Activated CD8-positive, alpha-beta memory T cell treated with anti-CD3 and anti-CD28 coated beads, Interleukin-2, amount 50 U/mL, for 48 hours (primary cell): ENCODE data around the gene PCBP3.
"Not testable (repeated sequence)": the region's sequence is repeated elsewhere in the genome, so short reads cannot be mapped to it uniquely, and the experiment has no call there.

Source experiments
- DNase-seq: peaks from one replicate; pipeline ENCODE4 v3.0.0-alpha.2; 2020

Gene PCBP3

DNA sequence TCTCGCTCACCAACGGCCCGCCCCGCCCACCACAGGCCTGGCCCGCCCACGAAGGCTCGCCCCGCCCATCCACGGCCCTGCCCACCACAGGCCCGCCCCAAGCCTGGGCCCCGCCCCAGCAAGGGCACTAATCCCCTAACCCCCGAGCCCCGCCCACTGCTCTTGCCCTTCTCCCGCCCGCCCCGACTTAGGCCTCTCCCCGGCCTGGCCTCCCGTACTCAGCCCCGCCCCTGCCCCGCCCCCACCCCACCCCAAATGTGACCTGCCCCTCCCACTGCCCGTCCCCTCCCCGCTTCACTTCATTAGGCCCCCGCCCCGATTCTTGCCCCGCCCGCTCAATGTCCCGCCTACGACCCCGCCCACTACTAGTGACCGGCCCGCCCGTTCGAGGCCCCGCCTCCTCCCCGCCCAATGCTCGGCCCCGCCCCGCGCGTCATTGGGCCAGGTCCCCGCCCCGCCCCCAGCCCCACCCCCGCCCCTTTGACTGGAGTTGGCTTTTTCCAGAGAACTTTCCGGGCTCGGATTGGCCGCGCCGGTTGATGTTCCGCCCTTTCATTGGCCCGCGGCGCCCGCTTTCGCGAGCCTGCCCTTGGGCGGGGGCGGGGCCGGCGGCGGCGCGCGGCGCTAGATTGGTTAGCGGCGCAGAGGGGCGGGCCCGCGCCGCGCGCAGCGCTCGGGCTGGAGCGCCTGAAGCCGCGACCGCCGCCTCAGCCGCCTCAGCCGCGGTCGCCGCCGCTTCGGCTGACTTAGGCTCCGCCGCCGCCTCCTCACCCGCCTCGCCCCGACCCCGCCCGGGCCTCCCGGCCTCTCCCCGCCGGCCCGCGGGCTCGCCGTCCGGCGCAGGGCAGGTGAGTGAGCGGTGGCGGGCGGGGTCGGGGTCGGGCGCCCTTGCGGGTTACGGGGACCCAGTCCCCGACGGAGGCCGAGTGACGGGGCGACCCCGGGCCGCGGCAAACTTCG lies at the start of gene PCBP3:
Gene PCBP3, plus strand, starts transcription at position 705 of the 960 bp plus-strand sequence. CDS start 206,361 bp downstream, outside the sequence.
- peak; percentile 99 for DNase-seq

DNA sequence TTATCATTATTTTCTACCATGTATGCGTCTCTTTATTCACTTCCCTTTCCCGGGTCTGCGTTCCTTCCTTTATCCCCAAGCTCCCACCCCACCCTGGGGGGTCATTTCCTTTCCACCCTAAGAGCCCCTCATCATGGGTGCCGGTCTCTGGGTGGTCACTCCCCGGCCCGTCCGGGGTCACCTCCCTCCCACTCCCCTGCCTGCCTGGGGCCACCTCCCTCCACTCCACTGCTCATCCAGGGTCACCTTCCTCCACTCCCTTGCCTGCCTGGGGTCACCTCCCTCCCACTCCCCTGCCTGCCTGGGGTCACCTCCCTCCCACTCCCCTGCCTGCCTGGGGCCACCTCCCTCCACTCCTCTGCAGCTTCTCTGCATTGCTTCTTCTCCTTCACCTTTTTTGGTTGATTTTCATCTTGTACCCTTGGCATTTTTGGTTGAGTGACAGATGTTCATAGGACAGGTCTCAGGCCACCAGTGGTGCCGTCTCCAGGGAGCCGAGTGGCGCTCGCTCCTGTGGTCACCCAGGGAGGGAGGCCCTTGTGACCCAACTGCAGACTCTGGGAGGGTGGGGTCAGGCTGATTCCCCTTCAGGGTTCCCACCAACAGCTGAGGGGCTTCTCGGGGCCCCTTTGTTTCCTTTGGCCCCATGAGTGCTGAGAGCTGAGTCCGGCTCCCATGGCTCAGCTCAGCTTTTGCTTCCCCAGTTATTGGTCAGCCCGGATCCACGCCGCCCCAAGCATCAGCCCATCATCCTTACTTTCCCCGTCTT lies 48.6 kb upstream of the PCBP3 start:
- DNase-seq, result no peak

DNA sequence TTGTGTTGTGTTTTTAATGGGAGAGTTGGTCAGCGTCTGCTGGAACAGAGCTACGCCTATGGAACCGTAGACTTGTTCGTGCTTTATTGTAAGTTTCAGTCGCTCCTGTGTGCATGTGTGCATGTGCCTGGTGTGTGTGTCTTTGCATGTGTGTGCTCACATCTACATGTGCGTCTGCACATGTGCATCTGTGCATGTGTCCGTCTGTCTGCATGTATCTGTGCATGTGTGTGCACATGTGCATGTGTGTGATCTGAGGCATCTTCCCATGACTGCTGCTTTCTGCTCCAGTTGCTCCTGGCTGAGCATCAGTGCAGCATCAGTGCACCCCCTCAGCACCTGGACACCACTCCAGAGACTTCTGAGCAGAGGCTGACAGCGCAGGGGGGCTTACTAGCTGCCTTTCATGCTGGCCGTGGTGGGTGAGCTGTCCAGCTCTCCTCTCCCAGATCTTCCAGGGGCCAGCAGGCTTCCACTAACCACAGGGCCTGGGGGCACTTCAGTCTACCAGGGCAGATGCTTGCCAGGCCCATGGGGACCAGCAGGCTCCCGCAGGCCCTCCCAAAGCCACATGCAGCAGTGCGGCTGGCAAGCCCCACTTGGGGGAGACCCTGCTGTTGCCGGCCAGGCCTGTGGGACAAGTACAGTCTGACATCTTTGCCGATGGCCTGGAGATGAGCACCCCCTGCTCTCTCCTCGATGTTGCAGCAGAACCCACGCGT lies 47.8 kb upstream of the PCBP3 start:
- no peak for DNase-seq

DNA sequence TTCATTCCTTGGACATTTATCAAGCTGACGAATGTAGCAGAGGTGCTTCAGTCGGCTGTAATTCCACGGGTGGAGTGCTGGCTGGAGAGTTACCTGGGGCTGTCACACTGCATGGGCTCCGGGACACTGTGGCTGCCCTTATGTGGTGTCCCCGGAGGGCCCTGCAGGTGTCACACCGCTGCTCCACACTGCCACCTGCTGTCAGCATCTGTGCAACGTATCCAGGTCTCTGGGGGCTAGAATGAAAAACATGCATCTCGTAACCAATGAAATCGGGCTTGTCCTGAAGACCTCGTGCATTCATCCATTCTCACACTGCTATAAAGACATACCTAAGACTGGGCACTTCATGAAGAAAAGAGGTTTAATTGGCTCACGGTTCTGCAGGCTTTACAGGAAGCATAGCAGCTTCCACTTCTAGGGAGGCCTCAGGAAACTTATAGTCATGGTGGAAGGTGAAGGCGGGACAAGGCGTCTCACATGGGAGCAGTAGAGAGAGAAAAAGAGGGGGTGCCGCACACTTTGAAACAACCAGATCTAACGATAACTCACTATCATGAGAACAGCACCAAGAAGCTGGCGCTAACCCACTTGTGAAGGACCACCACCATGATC lies 46.7 kb upstream of the PCBP3 start:
- peak; percentile 94 for DNase-seq

DNA sequence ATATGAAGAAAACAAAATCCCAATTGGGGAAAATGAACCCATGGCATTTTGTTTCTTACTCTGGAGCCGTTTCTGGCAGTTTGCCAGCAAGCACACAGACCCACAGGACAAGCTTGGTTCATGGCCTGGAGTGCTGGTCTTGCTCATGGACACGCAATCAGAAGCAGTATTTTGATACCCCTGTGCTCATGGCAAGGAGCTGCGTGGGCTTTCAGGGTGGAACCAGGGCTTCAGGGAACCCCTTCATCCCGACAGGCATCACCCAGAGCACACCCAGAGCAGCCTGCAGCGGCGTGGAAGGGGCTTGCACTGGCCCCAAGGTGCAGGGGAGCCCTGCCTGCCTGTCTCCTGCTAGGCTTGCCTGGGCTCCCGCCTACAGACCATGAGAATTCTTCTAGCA lies 45.4 kb upstream of the PCBP3 start:
- DNase-seq, result no peak

- DNase-seq, result no peak
These were observed 44.9 kb upstream of the PCBP3 start for GRCh38 chr21:45598666-45599065.

GRCh38 chr21:45599146-45599581 lies 44.4 kb upstream of the PCBP3 start:
- no peak for DNase-seq

- DNase-seq, result no peak
These were observed 43.3 kb upstream of the PCBP3 start for GRCh38 chr21:45600248-45600647.

GRCh38 chr21:45601551-45601950 lies 42.0 kb upstream of the PCBP3 start:
- no peak for DNase-seq

GRCh38 chr21:45602106-45602505 lies 41.4 kb upstream of the PCBP3 start:
- DNase-seq, result no peak

DNA sequence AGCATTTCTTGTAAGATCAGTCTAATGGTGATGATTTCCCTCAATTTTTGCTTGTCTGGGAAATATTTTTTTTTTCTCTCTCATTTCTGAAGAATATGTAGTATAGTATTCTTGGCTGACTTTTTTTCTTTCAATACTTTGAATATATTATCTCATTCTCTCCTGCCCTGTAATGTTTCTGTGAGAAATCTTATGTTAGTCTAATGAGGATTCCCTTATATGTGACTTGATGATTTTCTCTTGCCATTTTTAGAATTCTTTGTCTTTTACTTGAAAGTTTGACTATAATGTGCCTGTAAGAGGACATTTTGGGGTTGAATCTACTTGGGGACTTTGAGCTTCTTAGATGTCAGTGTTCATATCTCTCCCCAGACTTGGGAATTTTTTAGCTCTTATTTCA lies 40.0 kb upstream of the PCBP3 start:
- no peak for DNase-seq

DNA sequence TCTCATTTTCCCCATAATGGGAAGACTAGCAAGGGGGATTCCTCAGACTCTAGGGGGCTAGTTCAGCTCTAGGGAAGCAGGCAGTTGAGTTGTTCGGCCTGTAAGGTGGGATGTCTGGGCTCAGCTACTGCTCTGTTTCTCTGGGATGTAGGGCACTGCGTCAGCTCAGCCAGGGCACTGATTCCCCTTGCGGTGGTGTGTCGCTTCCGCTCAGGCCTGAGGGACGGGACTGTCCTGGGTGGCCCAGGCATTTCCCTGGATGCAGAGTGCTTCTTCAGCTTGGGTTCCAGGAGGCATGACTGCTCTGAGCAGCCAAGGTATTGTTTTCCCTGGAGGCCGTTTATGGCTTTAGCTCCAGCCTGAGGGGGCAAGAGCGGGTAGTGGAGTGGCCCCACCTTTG lies 38.8 kb upstream of the PCBP3 start:
- DNase-seq, result not testable (repeated sequence)

GRCh38 chr21:45607021-45607908 lies 36.3 kb upstream of the PCBP3 start:
- peak; percentile 52 for DNase-seq

DNA sequence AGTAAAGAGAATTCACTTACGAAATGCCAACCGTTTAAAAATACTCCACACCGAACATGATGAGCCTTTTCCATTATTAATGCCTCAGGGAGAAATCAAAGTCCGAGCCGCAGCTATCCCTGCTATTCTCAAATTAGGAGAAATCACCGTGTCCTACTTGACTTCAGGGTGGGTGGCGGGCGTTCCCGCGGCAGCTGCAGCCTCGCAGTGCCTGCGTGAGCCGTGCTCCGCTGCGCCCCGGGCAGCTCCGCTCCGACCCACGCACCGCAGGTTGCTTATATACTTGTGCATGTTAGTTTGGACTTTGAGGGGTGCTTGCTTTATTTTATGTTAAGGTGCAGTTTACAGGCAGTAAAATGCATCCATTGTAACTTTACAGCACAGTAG lies 35.6 kb upstream of the PCBP3 start:
- DNase-seq, result no peak

DNA sequence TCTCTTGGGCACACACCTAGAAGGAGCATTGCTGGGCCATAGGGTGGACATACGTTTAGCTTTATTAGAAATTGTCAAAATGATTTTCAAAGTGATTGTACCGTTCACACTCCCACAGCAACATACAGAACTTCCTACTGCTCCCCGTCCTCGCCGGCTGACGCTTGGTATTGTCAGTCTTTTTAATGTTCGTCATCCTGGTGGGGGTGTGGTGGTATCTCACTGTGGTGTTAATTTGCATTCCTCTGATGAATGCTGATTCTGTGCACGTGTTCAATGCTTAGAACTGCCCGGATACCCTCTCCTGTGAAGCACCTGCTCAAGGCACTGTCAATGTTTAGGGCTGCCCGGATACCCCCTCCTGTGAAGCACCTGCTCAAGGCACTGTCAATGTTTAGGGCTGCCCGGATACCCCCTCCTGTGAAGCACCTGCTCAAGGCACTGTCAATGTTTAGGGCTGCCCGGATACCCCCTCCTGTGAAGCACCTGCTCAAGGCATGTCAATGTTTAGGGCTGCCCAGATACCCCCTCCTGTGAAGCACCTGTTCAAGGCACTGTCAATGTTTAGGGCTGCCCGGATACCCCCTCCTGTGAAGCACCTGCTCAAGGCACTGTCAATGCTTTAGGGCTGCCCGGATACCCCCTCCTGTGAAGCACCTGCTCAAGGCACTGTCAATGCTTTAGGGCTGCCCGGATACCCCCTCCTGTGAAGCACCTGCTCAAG lies 34.6 kb upstream of the PCBP3 start:
- DNase-seq, result peak; percentile 33

GRCh38 chr21:45609616-45610015 lies 33.9 kb upstream of the PCBP3 start:
- DNase-seq, result peak; percentile 41

GRCh38 chr21:45611296-45611695 lies 32.2 kb upstream of the PCBP3 start:
- DNase-seq, result peak; percentile 18

DNA sequence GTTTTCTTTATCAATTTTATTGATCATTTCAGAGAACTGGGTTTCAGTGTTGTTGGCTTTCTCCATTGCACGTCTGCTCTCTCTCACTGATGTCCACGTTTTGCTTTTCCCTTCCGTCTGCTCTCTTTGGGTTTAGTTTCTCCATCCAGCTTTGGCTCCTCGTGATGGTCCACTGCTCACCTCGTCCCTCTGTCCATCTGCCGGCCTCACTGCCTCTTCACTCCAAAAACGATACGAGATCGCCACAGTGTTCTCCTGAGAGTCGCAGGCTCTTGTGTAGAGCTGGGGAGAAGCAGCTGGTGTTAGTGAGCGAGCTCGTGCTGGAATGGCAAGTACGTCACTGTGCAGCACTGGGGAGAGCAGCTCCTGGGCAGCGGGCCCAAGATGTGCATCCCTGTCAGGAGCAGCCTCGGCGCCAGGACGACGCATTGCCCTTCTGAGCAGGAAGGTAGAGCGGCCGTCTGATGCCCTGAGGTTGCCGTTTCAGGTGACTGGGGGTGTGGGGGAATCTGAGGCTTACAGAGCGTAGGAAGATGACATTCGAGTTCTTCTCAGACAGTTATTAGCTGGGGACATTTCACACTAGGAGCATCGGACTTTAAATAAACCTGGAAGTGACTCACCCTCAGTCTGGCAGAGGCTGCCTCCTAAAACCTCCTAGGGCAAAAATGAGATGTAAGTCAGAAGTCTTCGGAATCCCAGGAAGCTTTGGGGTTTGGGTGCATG lies 31.4 kb upstream of the PCBP3 start:
- DNase-seq, result no peak

DNA sequence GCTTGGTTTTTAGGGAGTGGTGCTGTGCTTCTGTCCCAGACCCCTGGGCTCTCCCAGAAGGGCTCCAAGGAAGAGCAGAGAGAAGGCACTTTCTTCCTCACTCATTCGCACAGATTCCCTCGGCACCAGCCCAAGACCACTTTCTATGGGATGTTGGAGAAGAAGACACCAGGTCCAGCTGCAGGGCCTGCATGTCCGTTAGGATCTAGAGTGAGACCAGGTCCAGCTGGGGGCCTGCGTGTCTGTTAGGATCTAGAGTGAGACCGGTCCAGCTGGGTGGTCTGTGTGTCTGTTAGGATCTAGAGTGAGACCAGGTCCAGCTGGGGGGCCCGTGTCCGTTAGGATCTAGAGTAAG lies 30.9 kb upstream of the PCBP3 start:
- DNase-seq, result not testable (repeated sequence)

- DNase-seq, result no peak
These were observed 30.1 kb upstream of the PCBP3 start for GRCh38 chr21:45613396-45613795.
